ENCODE measurements around the gene RGN. TPM values are rescaled to one million over a fixed set of nuclear protein-coding genes. Genes with fewer than 3 reads are reported as not detected.

RGN gene
- total RNA-seq, 2 experiments from 2014 or later: not detected

Other genes starting within 250 kb of the RGN start
- 1 to 10 TPM; 6.5 to 6.6 TPM for gene RP2, start 241.4 kb upstream of the RGN start, total RNA-seq
- under 1 TPM; 0.54 to 0.85 TPM for gene JADE3, start 166.0 kb upstream of the RGN start, total RNA-seq
- gene NDUFB11, start 66.3 kb downstream of the RGN start, total RNA-seq: 10 to 100 TPM; 79.6 to 84.2 TPM
- 10 to 100 TPM; 67.2 to 69.0 TPM for gene RBM10, start 66.8 kb downstream of the RGN start, total RNA-seq
- gene UBA1, start 115.4 kb downstream of the RGN start, total RNA-seq: 100 to 1,000 TPM; 219 to 227 TPM
- gene CDK16, start 140.2 kb downstream of the RGN start, total RNA-seq: 10 to 100 TPM; 49.9 to 51.3 TPM
- gene USP11, start 154.6 kb downstream of the RGN start, total RNA-seq: 10 to 100 TPM; 45.3 to 49.5 TPM

Measured in activated naive CD8-positive, alpha-beta T cell treated with anti-CD3 and anti-CD28 coated beads for 36 hours (primary cell).